ENCODE measurements around the gene FEM1B.

FEM1B gene

DNA sequence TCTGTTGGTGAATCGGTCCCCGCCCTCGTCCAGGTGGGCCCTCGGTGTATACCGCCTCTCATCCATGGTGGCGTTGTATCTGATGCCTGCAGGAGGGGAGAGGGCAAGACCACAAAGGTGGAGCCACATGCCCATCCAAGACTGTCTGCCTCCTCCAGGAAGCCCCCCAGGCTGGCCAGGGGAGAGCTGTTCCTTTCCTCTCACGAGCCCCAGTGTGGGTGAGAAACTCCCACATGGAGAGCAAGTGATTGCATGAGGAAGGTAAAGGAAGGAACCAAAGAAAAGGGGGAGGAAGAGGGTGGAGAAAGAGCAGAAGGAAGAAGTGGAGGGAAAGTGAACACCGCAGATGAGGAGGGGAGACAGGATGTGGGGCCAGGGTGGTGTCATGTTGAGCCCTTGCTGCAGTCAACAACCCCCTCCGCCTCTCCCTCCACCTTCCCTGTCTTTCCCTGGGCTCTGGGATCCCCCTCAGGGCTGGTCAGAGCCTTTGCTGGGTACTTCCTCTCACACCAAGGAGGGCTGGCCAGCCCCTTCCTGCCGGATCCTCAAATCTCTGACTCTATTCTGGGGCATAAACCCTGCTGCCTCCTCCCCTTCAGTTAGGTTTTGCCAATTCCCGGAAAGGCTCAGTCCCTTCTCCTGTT is 49.3 kb downstream of the FEM1B start:
- DNase-seq (ENCODE audit: low spot score), result no peak

- no peak for DNase-seq (ENCODE audit: low spot score)
These were observed 50.9 kb downstream of the FEM1B start for GRCh38 chr15:68328443-68328842.

DNA sequence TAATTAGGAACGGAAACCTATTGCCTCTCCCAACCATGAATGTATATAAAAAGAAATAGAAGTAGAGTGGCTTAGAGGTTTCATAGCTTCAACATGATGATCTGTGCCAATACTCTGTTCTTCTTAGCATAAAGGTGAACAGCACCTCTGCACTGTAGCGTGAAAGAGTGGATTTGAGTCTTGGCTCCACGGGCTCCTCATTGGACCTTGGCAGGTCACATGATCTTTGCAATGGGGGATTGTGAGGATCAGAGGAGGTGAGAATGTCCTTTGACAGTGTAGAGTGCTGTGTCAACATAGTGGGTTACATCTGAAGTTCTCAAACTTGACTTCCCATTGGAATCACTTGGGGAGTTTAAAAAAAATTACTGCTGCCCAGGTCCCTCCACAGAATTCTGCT is 51.4 kb downstream of the FEM1B start:
- no peak for DNase-seq (ENCODE audit: low spot score)

GRCh38 chr15:68330416-68330815 is 52.9 kb downstream of the FEM1B start:
- DNase-seq (ENCODE audit: low spot score), result no peak

- DNase-seq (ENCODE audit: low spot score), result no peak
These were observed 53.4 kb downstream of the FEM1B start for GRCh38 chr15:68330901-68331300.

GRCh38 chr15:68332266-68332665 is 54.7 kb downstream of the FEM1B start:
- DNase-seq (ENCODE audit: low spot score), result no peak

GRCh38 chr15:68333775-68334470 is 56.4 kb downstream of the FEM1B start:
- no peak for DNase-seq (ENCODE audit: low spot score)

DNA sequence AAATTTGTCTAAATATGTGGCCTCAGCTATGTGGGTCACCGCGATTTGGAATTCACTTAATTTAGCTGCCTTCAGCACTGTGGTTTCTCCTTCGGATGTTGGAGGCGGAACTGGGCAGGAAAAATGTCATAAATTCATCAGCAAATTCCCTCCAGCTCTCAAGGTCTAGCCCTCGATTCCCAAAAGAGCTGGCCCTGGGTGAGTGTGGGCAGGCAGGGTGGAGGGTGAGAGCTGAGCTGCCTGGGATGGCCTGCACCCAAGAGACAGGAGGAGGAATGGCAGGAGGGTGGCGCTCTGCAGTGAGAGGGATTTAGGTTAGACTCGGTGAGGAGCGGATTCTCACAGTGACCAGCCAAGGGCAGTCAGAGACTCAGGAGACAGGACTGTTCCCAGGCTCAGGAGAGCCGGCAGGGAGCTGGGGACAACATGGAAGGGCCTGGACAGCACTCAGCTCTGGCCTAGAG is 57.1 kb downstream of the FEM1B start:
- no peak for DNase-seq (ENCODE audit: low spot score)

GRCh38 chr15:68335251-68335650 is 57.7 kb downstream of the FEM1B start:
- DNase-seq (ENCODE audit: low spot score), result no peak

GRCh38 chr15:68335655-68336054 is 58.1 kb downstream of the FEM1B start:
- no peak for DNase-seq (ENCODE audit: low spot score)

DNA sequence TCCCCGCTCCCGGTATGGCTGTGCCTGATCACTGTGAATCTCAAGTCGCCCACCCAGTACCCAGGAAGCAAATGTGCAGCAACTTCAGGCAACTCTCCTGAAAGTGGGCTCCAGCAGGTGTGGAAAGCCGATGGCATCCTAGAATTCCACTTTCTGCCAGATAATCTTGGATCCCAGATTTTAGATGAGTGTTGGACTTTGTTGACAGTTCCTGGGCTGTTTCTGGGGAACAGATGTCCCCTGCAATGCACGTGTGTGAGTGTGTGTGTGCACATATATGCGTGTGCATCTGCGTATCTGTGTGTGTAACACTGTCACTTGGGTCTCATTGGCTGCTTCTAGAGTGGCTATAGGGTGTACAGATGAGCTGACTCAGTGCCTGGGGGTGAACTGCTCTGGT is 59.0 kb downstream of the FEM1B start:
- DNase-seq (ENCODE audit: low spot score), result no peak

- no peak for DNase-seq (ENCODE audit: low spot score)
These were observed 60.3 kb downstream of the FEM1B start for GRCh38 chr15:68337826-68338225.

DNA sequence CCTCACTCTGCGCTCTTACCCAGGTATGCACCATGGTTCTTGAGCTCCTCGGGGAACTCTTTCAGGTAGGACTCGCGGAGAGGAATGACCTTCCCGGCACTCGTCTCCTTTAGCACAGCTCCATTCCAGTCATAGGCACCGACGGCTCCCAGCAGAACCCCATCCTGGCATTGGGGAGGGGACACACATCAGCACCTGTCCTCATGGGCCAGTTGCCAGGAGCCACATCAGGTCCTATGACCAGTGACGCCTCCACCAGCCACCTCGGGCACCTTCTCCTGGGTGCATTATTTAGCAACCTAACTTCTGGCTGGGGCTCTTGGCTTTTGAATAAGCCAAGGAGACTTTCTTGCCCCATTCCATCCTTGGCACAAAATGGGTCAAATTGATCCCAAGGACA is 61.9 kb downstream of the FEM1B start:
- DNase-seq (ENCODE audit: low spot score), result no peak

GRCh38 chr15:68340726-68341671 is 63.5 kb downstream of the FEM1B start:
- DNase-seq (ENCODE audit: low spot score), result no peak

- no peak for DNase-seq (ENCODE audit: low spot score)
These were observed 64.5 kb downstream of the FEM1B start for GRCh38 chr15:68341760-68342725.

GRCh38 chr15:68343579-68344225 is 66.2 kb downstream of the FEM1B start:
- no peak for DNase-seq (ENCODE audit: low spot score)

DNA sequence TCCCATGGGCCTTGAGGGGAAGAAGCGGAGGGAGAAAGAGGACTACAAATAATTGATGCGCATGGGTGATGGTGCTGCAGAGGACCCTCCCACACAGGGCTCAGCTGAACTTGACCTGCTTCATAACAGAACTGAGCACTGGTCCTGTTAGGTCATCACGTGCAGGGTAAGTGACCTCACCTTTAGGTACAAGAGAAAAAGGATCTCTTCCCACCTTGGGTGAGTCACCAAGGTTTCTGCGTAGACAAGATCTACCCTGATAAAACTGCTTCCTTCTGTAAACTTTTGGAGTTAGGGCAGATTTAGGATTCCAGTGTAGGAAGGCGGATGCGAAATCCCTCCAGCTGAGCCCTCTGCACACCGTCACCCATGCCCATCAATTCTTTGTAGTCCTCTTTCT is 67.1 kb downstream of the FEM1B start:
- no peak for DNase-seq (ENCODE audit: low spot score)

Data from HuH-7 (cell line).